Neural cell (in vitro differentiated cells): ENCODE results near the gene IDH3A. TPM values are rescaled to one million over a fixed set of nuclear protein-coding genes. Genes with fewer than 3 reads are reported as not detected.

Experiments
- H2AFZ ChIP-seq: fragments of 200-600, 300-800 bp; sonication (generic), shearing (Covaris generic); 2 replicates; pipeline ENCODE4 v1.6.0; 2014; ENCODE audit warnings: low read depth, mild to moderate bottlenecking, antibody characterized with exemption, low read length, moderate library complexity
- H3F3A ChIP-seq: fragments of 200-600 bp; shearing (Covaris generic); 2 replicates; pipeline ENCODE4 v1.6.1; 2016; ENCODE audit warnings: mild to moderate bottlenecking, moderate library complexity, mixed read lengths, antibody characterized with exemption, low read length; ENCODE audit not compliant: insufficient read depth, poor library complexity, severe bottlenecking
- H3K27ac ChIP-seq: fragments of 200-600, 300-800 bp; sonication (generic), shearing (Covaris generic); 2 replicates; pipeline ENCODE4 v1.5.1; 2014; ENCODE audit warnings: mild to moderate bottlenecking, low read length, moderate library complexity
- H3K27me3 ChIP-seq: fragments of 300-800, 200-600 bp; sonication (generic), shearing (Covaris generic); 2 replicates; pipeline ENCODE4 v1.6.0; 2014; ENCODE audit warnings: mild to moderate bottlenecking, low read depth, low read length, moderate library complexity; ENCODE audit not compliant: insufficient read depth
- H3K36me3 ChIP-seq: fragments of 300-800, 200-600 bp; sonication (generic), shearing (Covaris generic); 2 replicates; pipeline ENCODE4 v1.5.1; 2014; ENCODE audit warnings: mild to moderate bottlenecking, antibody characterized with exemption, low read length, moderate library complexity; ENCODE audit not compliant: insufficient read depth
- H3K4me2 ChIP-seq: fragments of 300-800, 200-600 bp; sonication (generic), shearing (Covaris generic); 2 replicates; pipeline ENCODE4 v1.6.0; 2014; ENCODE audit warnings: mild to moderate bottlenecking, low read length
- H3K4me3 ChIP-seq: fragments of 300-800, 200-600 bp; sonication (generic), shearing (Covaris generic); 2 replicates; pipeline ENCODE4 v1.5.1; 2014; ENCODE audit warnings: mild to moderate bottlenecking, low read length, moderate library complexity
- H3K79me2 ChIP-seq: fragments of 200-600 bp; shearing (Covaris generic); replicated peaks from 2 replicates; pipeline ENCODE4 v1.6.0; 2014; ENCODE audit warnings: mild to moderate bottlenecking, low read length, moderate library complexity; ENCODE audit not compliant: insufficient read depth
- H3K9ac ChIP-seq: fragments of 300-800, 200-600 bp; sonication (generic), shearing (Covaris generic); 2 replicates; pipeline ENCODE4 v1.6.1; 2016; ENCODE audit warnings: mild to moderate bottlenecking, low read length, mixed read lengths
- H3K9me2 ChIP-seq: fragments of 200-600 bp; shearing (Covaris generic); 2 replicates; pipeline ENCODE4 v1.6.1; 2016; ENCODE audit warnings: mild to moderate bottlenecking, low read length, mixed read lengths; ENCODE audit not compliant: insufficient read depth
- H3K9me3 ChIP-seq: fragments of 200-600, 300-800 bp; sonication (generic), shearing (Covaris generic); 2 replicates; pipeline ENCODE4 v1.6.1; 2016; ENCODE audit warnings: mild to moderate bottlenecking, mixed run types, low read length, moderate library complexity, mixed read lengths
- H4K20me1 ChIP-seq: fragments of 200-600 bp; shearing (Covaris generic); 2 replicates; pipeline ENCODE4 v1.6.1; 2016; ENCODE audit warnings: mild to moderate bottlenecking, mixed run types; ENCODE audit not compliant: insufficient read depth
- EP300 ChIP-seq: fragments of 450-650 bp; conservative IDR thresholded peaks from 2 replicates; pipeline ENCODE4 v1.6.1; 2014; ENCODE audit warnings: antibody characterized with exemption, mild to moderate bottlenecking, moderate library complexity; ENCODE audit not compliant: poor library complexity, severe bottlenecking
- EZH2 ChIP-seq: fragments of 200-600, 300-800 bp; shearing (Covaris generic), sonication (generic); IDR thresholded peaks from 2 replicates; pipeline ENCODE4 v1.6.1; 2014; ENCODE audit warnings: antibody characterized with exemption, low read length, borderline replicate concordance, mild to moderate bottlenecking; ENCODE audit not compliant: insufficient read depth, poor library complexity, severe bottlenecking
- MXI1 ChIP-seq: fragments of 450-650 bp; conservative IDR thresholded peaks from 2 replicates; pipeline ENCODE4 v1.6.1; 2014; ENCODE audit warnings: antibody characterized with exemption, mild to moderate bottlenecking; ENCODE audit not compliant: poor library complexity, severe bottlenecking
- POLR2AphosphoS5 ChIP-seq: IDR thresholded peaks from 2 replicates; pipeline ENCODE4 v1.6.1; 2012
- RAD21 ChIP-seq: fragments of 450-650 bp; conservative IDR thresholded peaks from 2 replicates; pipeline ENCODE4 v1.6.1; 2014; ENCODE audit warnings: antibody characterized with exemption, mild to moderate bottlenecking, moderate library complexity
- REST ChIP-seq: IDR thresholded peaks from 2 replicates; pipeline ENCODE4 v1.6.1; 2012; ENCODE audit warnings: borderline replicate concordance
- SMC3 ChIP-seq: fragments of 450-650 bp; conservative IDR thresholded peaks from 2 replicates; pipeline ENCODE4 v1.6.1; 2014; ENCODE audit warnings: antibody characterized with exemption, mild to moderate bottlenecking, moderate library complexity; ENCODE audit not compliant: poor library complexity
- TAF1 ChIP-seq: IDR thresholded peaks from 2 replicates; pipeline ENCODE4 v1.6.1; 2012; ENCODE audit warnings: low read depth
- polyA plus RNA-seq: library from polyadenylated mRNA; depleted of rRNA; stranded (reverse); fragments of >200 nt; gene quantifications from 2 replicates; pipeline ENCODE4 v1.2.3, GENCODE V29; 2014

IDH3A gene
- polyA plus RNA-seq, 1 donor from 2014 or later: 90.7 TPM

- Histone ChIP-seq H3F3A (peaks cover 4% of the 10 kb centered on the region), H3K27ac (no peak overlapping the region), H3K79me2 (no peaks in the 10 kb centered on the region), H3K9me2 (no peaks in the 10 kb centered on the region), H3K4me2 (no peak overlapping the region), H3K4me3 (no peak overlapping the region), H3K27me3 (no peaks in the 10 kb centered on the region), H2AFZ (no peak overlapping the region), H3K9ac (no peak overlapping the region), H3K9me3 (no peaks in the 10 kb centered on the region), H4K20me1 (no peaks in the 10 kb centered on the region), H3K36me3 (no peaks in the 10 kb centered on the region)
- no peak for TF ChIP-seq TAF1
- TF ChIP-seq RAD21: no peak
These were observed 15.4 kb upstream of the IDH3A start for GRCh38 chr15:78133801-78134200.

GRCh38 chr15:78139578-78139977 is 9.6 kb upstream of the IDH3A start:
- Histone ChIP-seq H3K27me3 (no peaks in the 10 kb centered on the region), H3K9me3 (no peaks in the 10 kb centered on the region), H3K36me3 (no peaks in the 10 kb centered on the region), H4K20me1 (no peaks in the 10 kb centered on the region), H3K9ac (no peak overlapping the region), H3K4me2 (no peak overlapping the region), H2AFZ (no peak overlapping the region), H3K79me2 (no peaks in the 10 kb centered on the region), H3K4me3 (no peak overlapping the region), H3K9me2 (no peaks in the 10 kb centered on the region), H3F3A (no peaks in the 10 kb centered on the region), H3K27ac (no peak overlapping the region)
- TF ChIP-seq SMC3 (no peak), EP300 (no peak), RAD21 (no peak), REST (no peak), TAF1 (no peak), POLR2AphosphoS5 (no peak), MXI1 (no peak), EZH2 (no peak)

- H3K4me2 ChIP-seq: no peak overlapping the region
- no peaks in the 10 kb centered on the region for H3K79me2 ChIP-seq
- no peaks in the 10 kb centered on the region for H4K20me1 ChIP-seq
- H3K9me2 ChIP-seq: no peaks in the 10 kb centered on the region
- no peak overlapping the region for H2AFZ ChIP-seq
- H3K27ac ChIP-seq: no peak overlapping the region
- TF ChIP-seq TAF1 (no peak), POLR2AphosphoS5 (no peak), MXI1 (no peak)
- H3K27me3 ChIP-seq: no peaks in the 10 kb centered on the region
- no peak overlapping the region for H3K9ac ChIP-seq
- no peaks in the 10 kb centered on the region for H3K36me3 ChIP-seq
- no peak overlapping the region for H3K4me3 ChIP-seq
- H3K9me3 ChIP-seq: no peaks in the 10 kb centered on the region
- no peaks in the 10 kb centered on the region for H3F3A ChIP-seq
These were observed 8.9 kb upstream of the IDH3A start for GRCh38 chr15:78140292-78140691.
